Activated B cell treated with CpG ODN at 0.5 μM for 24 hours (primary cell): ENCODE results near the gene MSANTD3. TPM values are rescaled to one million over a fixed set of nuclear protein-coding genes. Genes with fewer than 3 reads are reported as not detected.

Source experiments
- ATAC-seq: fragments of 200-7000 bp; cut with Tn5 transposase; one replicate; pipeline ENCODE4 v1.10.0; 2021; ENCODE audit warnings: low read depth, mild to moderate bottlenecking, moderate library complexity
- CTCF ChIA-PET: fragments of 350-600 bp; sonication (Branson Sonifier 250); formaldehyde crosslinking; loops from one replicate; lab custom pipeline; 2021; ENCODE audit warnings: antibody characterized with exemption; lab: Charles Lee
- POLR2A ChIA-PET: fragments of 350-600 bp; sonication (Branson Sonifier 250); formaldehyde crosslinking; loops from one replicate; lab custom pipeline; 2021; ENCODE audit warnings: antibody characterized with exemption; lab: Charles Lee
- DNase-seq: peaks from one replicate; pipeline ENCODE4 v3.0.0; 2022
- H3K27ac Mint-ChIP-seq: one replicate; pipeline ENCODE4 v1.8.0; 2020; ENCODE audit warnings: mixed read lengths
- H3K27me3 Mint-ChIP-seq: one replicate; pipeline ENCODE4 v1.8.0; 2021; ENCODE audit warnings: mixed read lengths
- H3K36me3 Mint-ChIP-seq: one replicate; pipeline ENCODE4 v1.8.0; 2021; ENCODE audit warnings: low read depth, mixed read lengths
- H3K4me1 Mint-ChIP-seq: one replicate; pipeline ENCODE4 v1.8.0; 2021; ENCODE audit warnings: mixed read lengths
- H3K4me3 Mint-ChIP-seq: one replicate; pipeline ENCODE4 v1.8.0; 2020; ENCODE audit warnings: mild to moderate bottlenecking, mixed read lengths
- H3K9me3 Mint-ChIP-seq: one replicate; pipeline ENCODE4 v1.8.0; 2020; ENCODE audit warnings: mixed read lengths
- intact Hi-C: fragments of 100-400 bp; cut with micrococcal nuclease; formaldehyde crosslinking; loops from one replicate; pipeline ENCODE4 v1.15.1; 2024
- total RNA-seq: library from RNA; stranded (reverse); gene quantifications from 2 replicates; pipeline ENCODE4 v1.2.3, GENCODE V29; 2022
- TF ChIP-seq, protein P1 (sequence below): fragments of 200-600 bp; IDR thresholded peaks from one replicate; pipeline ENCODE4 v1.8.0; 2022; ENCODE audit warnings: antibody characterized with exemption, mild to moderate bottlenecking

Gene MSANTD3
- total RNA-seq, 1 donor from 2014 or later = 13.0 TPM

DNA sequence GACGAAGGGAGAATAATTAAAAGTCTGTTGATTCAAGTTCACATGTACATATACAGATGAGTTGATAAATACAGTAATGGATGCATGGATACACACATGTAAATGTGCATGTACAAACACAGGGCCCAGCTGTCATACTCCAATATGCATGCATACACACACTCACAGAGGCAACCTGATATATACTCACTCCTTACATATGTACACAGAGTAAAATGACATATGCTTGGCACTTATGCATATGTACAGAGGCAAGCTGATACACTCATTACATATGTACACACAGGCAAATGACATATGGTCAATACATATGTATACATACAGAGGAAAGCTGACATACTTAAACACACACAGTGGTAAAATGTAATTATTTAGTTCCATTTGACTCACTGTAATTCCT lies 38.8 kb downstream of the MSANTD3 start:
- H3K9me3 Mint-ChIP-seq = no peaks in the 10 kb centered on the region
- no peak overlapping the region for H3K27ac Mint-ChIP-seq
- no peaks in the 10 kb centered on the region for H3K36me3 Mint-ChIP-seq
- ChIA-PET POLR2A (no interaction called here), CTCF (no interaction called here)
- TF ChIP-seq, protein P1, sequence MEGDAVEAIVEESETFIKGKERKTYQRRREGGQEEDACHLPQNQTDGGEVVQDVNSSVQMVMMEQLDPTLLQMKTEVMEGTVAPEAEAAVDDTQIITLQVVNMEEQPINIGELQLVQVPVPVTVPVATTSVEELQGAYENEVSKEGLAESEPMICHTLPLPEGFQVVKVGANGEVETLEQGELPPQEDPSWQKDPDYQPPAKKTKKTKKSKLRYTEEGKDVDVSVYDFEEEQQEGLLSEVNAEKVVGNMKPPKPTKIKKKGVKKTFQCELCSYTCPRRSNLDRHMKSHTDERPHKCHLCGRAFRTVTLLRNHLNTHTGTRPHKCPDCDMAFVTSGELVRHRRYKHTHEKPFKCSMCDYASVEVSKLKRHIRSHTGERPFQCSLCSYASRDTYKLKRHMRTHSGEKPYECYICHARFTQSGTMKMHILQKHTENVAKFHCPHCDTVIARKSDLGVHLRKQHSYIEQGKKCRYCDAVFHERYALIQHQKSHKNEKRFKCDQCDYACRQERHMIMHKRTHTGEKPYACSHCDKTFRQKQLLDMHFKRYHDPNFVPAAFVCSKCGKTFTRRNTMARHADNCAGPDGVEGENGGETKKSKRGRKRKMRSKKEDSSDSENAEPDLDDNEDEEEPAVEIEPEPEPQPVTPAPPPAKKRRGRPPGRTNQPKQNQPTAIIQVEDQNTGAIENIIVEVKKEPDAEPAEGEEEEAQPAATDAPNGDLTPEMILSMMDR = no peak
- intact Hi-C loops = no loop called here
- DNase-seq (no peak), ATAC-seq (no peak)
- H3K4me1 Mint-ChIP-seq = no peaks in the 10 kb centered on the region
- H3K4me3 Mint-ChIP-seq = no peak overlapping the region
- H3K27me3 Mint-ChIP-seq = peaks cover 3% of the 10 kb centered on the region

DNA sequence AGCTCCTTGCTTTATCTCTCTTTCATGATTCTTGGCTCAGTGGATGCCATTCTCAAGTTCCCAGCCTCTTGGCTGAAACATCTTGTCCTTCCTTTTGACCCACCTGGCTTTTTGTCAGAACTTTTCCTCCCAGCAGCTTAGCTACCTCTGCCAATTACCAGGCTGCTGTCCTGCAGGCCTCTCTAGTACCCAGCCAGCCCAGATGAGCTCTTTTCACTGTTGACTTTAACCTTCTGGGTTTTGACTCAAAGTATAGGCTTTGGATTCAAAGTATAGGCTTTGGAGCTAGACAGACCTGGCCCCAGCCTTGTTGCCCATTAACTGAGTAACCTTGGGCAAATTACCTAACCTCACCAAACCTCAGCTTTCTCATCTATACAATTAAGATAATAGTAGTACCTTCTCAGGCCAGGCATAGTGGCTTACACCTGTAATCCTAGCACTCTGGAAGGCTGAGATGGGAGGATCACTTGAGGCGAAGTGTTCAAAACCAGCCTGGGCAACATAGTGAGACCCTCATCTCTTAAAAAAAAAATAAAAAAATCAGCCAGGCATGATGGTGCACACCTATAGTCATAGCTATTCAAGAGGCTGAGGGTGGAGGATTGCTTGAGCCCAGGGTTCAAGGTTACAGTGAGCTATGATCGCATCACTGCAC lies 39.4 kb downstream of the MSANTD3 start:
- Mint-ChIP-seq H3K36me3 (no peaks in the 10 kb centered on the region), H3K9me3 (no peaks in the 10 kb centered on the region), H3K4me1 (no peaks in the 10 kb centered on the region), H3K27me3 (peaks cover 4% of the 10 kb centered on the region), H3K4me3 (no peak overlapping the region), H3K27ac (no peak overlapping the region)
- no peak for DNase-seq
- TF ChIP-seq, protein P1 = no peak
- ChIA-PET CTCF (no interaction called here), POLR2A (no interaction called here)
- no peak for ATAC-seq
- intact Hi-C loops = no loop called here

DNA sequence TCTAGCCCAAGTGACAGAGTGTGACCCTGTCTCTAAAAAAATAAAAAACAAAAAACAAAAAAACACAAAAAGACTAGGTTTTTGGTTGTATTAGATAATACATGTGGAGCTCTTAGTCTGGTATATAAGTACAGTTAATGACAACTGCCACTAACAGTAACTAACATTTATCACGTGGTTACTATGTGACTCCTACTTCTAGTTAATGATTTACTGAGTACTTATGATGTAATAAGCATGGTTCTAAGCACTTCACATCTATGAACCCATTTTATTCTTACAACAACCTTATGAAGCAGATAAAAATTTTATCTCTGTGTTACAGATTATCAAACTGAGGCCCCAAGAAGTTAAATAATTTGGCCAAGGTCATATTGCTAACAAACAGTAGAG lies 39.9 kb downstream of the MSANTD3 start:
- ATAC-seq (no peak), DNase-seq (no peak)
- Mint-ChIP-seq H3K4me1 (no peaks in the 10 kb centered on the region), H3K9me3 (no peaks in the 10 kb centered on the region), H3K36me3 (no peaks in the 10 kb centered on the region), H3K27ac (no peak overlapping the region), H3K27me3 (peaks cover 4% of the 10 kb centered on the region), H3K4me3 (no peak overlapping the region)
- CTCF ChIA-PET = no interaction called here
- TF ChIP-seq, protein P1 = no peak
- POLR2A ChIA-PET = no interaction called here
- intact Hi-C loops = no loop called here

DNA sequence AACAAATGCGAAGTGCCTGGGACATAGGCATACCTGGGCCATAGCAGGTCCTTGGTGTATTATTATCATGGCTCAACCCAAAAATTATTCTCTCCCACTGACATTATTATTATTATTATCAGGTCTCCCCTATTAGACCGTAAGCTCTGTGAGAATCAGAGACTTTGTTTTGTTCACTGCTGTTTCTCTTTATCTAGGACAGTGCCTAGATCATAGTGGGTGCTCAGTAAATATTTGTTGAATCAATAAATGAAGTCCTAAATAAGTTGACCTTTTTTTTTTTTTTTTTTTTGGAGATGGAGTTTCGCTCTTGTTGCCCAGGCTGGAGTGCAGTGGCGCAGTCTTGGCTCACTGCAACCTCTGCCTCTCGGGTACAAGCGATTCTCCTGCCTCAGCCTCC lies 41.1 kb downstream of the MSANTD3 start:
- ATAC-seq = no peak
- ChIA-PET POLR2A (no interaction called here), CTCF (no interaction called here)
- Mint-ChIP-seq H3K27me3 (peaks cover 8% of the 10 kb centered on the region), H3K4me1 (peaks cover 6% of the 10 kb centered on the region), H3K27ac (no peak overlapping the region), H3K4me3 (no peak overlapping the region), H3K36me3 (no peaks in the 10 kb centered on the region), H3K9me3 (no peaks in the 10 kb centered on the region)
- TF ChIP-seq, protein P1 = no peak
- intact Hi-C loops = no loop called here
- DNase-seq = no peak

DNA sequence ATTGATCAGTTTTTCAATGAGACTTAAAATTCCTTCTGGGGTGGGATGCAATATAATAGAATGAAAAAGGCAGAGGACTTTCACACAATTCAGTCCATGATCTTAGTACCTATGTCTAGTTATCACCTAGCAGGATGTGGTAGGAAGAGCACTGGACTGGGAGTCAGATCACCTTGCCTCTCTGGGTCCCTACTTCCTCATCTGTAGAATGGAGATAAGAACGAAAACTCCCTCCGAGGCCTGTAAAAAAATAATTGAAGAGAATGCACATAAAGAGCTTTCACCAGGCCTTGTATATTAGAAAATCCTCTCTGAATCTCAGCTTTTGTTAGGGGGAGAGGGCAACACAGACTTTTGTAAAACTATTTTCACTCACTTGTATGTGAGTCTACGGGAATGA lies 45.3 kb downstream of the MSANTD3 start:
- DNase-seq (no peak), ATAC-seq (no peak)
- peaks cover 27% of the 10 kb centered on the region for H3K27me3 Mint-ChIP-seq
- H3K4me3 Mint-ChIP-seq = peak overlapping the region; percentile 67
- no peaks in the 10 kb centered on the region for H3K36me3 Mint-ChIP-seq
- H3K9me3 Mint-ChIP-seq = no peaks in the 10 kb centered on the region
- intact Hi-C loops = loop anchor here (2.0 kb wide), 1 partner anchor 45 kb away; the partner anchor contains the start of gene MSANTD3
- TF ChIP-seq, protein P1 = no peak
- peaks cover 11% of the 10 kb centered on the region for H3K4me1 Mint-ChIP-seq
- ChIA-PET POLR2A (no interaction called here), CTCF (no interaction called here)
- H3K27ac Mint-ChIP-seq = no peak overlapping the region
